GM15510 (cell line): Measurements from ENCODE around the gene NCAN.

ENCODE experiments used
- POLR2A ChIP-seq: IDR thresholded peaks from 3 replicates; pipeline ENCODE4 v1.6.1; 2011; ENCODE audit warnings: borderline replicate concordance; ENCODE audit not compliant: insufficient read length; ENCODE audit errors: extremely low read depth

Gene NCAN

GRCh38 chr19:19211499-19212420 lies at the start of gene NCAN:
Gene NCAN (plus strand): TSS chr19:19211958. CDS start chr19:19216954, 4,996 bp downstream.
- TF ChIP-seq POLR2A = no peak

GRCh38 chr19:19162495-19162894 lies 49.3 kb upstream of the NCAN start:
- no peak for TF ChIP-seq POLR2A

- no peak for TF ChIP-seq POLR2A
Measured at GRCh38 chr19:19165396-19165795, 46.4 kb upstream of the NCAN start.

GRCh38 chr19:19167612-19168011 lies 44.1 kb upstream of the NCAN start:
- TF ChIP-seq POLR2A = no peak

GRCh38 chr19:19169236-19170052 lies 42.3 kb upstream of the NCAN start:
- no peak for TF ChIP-seq POLR2A

GRCh38 chr19:19170053-19170872 lies 41.5 kb upstream of the NCAN start, which contains the start of gene MEF2B:
Gene MEF2B (minus strand): TSS chr19:19170263. CDS start chr19:19150735, 19,528 bp downstream.
- peak; percentile 98 for TF ChIP-seq POLR2A

- no peak for TF ChIP-seq POLR2A
Measured at GRCh38 chr19:19170873-19171672, 40.7 kb upstream of the NCAN start.

- peak; percentile 15 for TF ChIP-seq POLR2A
Measured at GRCh38 chr19:19171821-19172532, 39.8 kb upstream of the NCAN start.

GRCh38 chr19:19176950-19177349 lies 34.8 kb upstream of the NCAN start:
- no peak for TF ChIP-seq POLR2A

GRCh38 chr19:19179548-19180441 lies 32.0 kb upstream of the NCAN start:
- TF ChIP-seq POLR2A = no peak

- no peak for TF ChIP-seq POLR2A
Measured at GRCh38 chr19:19181488-19181998, 30.2 kb upstream of the NCAN start.
